GM23338 (cell line): ENCODE measurements around the gene CTXN1. TPM values are rescaled to one million over a fixed set of nuclear protein-coding genes. Genes with fewer than 3 reads are reported as not detected.

ENCODE experiments used
- ATAC-seq: fragments of 200-7000 bp; cut with Tn5 transposase; 3 replicates; pipeline ENCODE4 v1.9.1; 2020
- DNase-seq: peaks from one replicate; pipeline ENCODE4 v3.0.0-alpha.2; 2015; ENCODE audit warnings: low spot score
- H2AFZ ChIP-seq: fragments of 200-600 bp; sonication (generic); 2 replicates; pipeline ENCODE4 v1.8.0; 2016; ENCODE audit warnings: antibody characterized with exemption, mild to moderate bottlenecking, moderate library complexity
- H3F3A ChIP-seq: fragments of 200-600 bp; sonication (generic); replicated peaks from 2 replicates; pipeline ENCODE4 v1.8.0; 2017; ENCODE audit warnings: antibody characterized with exemption, mixed run types, low read depth
- H3K27ac ChIP-seq: fragments of 200-600 bp; sonication (generic); 2 replicates; pipeline ENCODE4 v1.6.1; 2016; ENCODE audit warnings: low read depth
- H3K27me3 ChIP-seq: fragments of 200-600 bp; sonication (generic); 2 replicates; pipeline ENCODE4 v1.8.0; 2016; ENCODE audit warnings: mild to moderate bottlenecking, mixed run types, moderate library complexity; ENCODE audit not compliant: insufficient read depth
- H3K36me3 ChIP-seq: fragments of 200-600 bp; sonication (generic); 2 replicates; pipeline ENCODE4 v1.8.0; 2016; ENCODE audit warnings: mild to moderate bottlenecking; ENCODE audit not compliant: insufficient read depth
- H3K4me1 ChIP-seq: fragments of 200-600 bp; sonication (generic); 2 replicates; pipeline ENCODE4 v1.8.0; 2016; ENCODE audit warnings: mild to moderate bottlenecking, moderate library complexity; ENCODE audit not compliant: insufficient read depth
- H3K4me2 ChIP-seq: fragments of 200-600 bp; sonication (generic); 2 replicates; pipeline ENCODE4 v1.7.1; 2017; ENCODE audit warnings: mixed run types
- H3K4me3 ChIP-seq: fragments of 200-600 bp; sonication (generic); 2 replicates; pipeline ENCODE4 v1.6.1; 2016; ENCODE audit warnings: mixed run types
- H3K79me2 ChIP-seq: fragments of 200-600 bp; sonication (generic); replicated peaks from 2 replicates; pipeline ENCODE4 v1.8.0; 2017; ENCODE audit warnings: mild to moderate bottlenecking; ENCODE audit not compliant: insufficient read depth
- H3K9me2 ChIP-seq: fragments of 200-600 bp; sonication (generic); 2 replicates; pipeline ENCODE4 v1.8.0; 2017; ENCODE audit not compliant: insufficient read depth
- H4K20me1 ChIP-seq: fragments of 200-600 bp; sonication (generic); replicated peaks from 2 replicates; pipeline ENCODE4 v1.8.0; 2017; ENCODE audit warnings: mild to moderate bottlenecking; ENCODE audit not compliant: insufficient read depth
- H3K27ac Mint-ChIP-seq: 2 replicates; pipeline ENCODE4 v1.8.0; 2020; ENCODE audit warnings: inconsistent platforms, mild to moderate bottlenecking, moderate library complexity, mixed read lengths
- H3K27me3 Mint-ChIP-seq: 3 replicates; pipeline ENCODE4 v1.8.0; 2022; ENCODE audit warnings: low read depth, mild to moderate bottlenecking, moderate library complexity, mixed read lengths, inconsistent platforms; ENCODE audit not compliant: insufficient read depth, poor library complexity
- H3K36me3 Mint-ChIP-seq: 3 replicates; pipeline ENCODE4 v1.8.0; 2021; ENCODE audit warnings: low read depth, mild to moderate bottlenecking, inconsistent platforms, moderate library complexity, mixed read lengths
- H3K4me1 Mint-ChIP-seq: 3 replicates; pipeline ENCODE4 v1.8.0; 2020; ENCODE audit warnings: mild to moderate bottlenecking, inconsistent platforms, mixed read lengths
- H3K4me3 Mint-ChIP-seq: 3 replicates; pipeline ENCODE4 v1.8.0; 2021; ENCODE audit warnings: moderate library complexity, mild to moderate bottlenecking, inconsistent platforms, mixed read lengths
- H3K9me3 Mint-ChIP-seq: 3 replicates; pipeline ENCODE4 v1.8.0; 2020; ENCODE audit warnings: moderate library complexity, mild to moderate bottlenecking, inconsistent platforms, mixed read lengths
- CREB1 ChIP-seq: fragments of 250-450 bp; sonication (Bioruptor Pico); IDR thresholded peaks from 2 replicates; pipeline ENCODE4 v1.5.0; 2020; ENCODE audit warnings: low read depth, mild to moderate bottlenecking, moderate library complexity
- EZH2phosphoT487 ChIP-seq: fragments of 200-600 bp; sonication (generic); IDR thresholded peaks from one replicate; pipeline ENCODE4 v1.8.1; 2018; ENCODE audit warnings: antibody characterized with exemption; ENCODE audit not compliant: unreplicated experiment
- JUNB ChIP-seq: IDR thresholded peaks from one replicate; pipeline ENCODE4 v1.6.1; 2016; ENCODE audit warnings: antibody characterized with exemption; ENCODE audit not compliant: unreplicated experiment
- NANOG ChIP-seq: IDR thresholded peaks from 2 replicates; pipeline ENCODE4 v1.6.1; 2016; ENCODE audit warnings: antibody characterized with exemption, borderline replicate concordance
- POLR2AphosphoS5 ChIP-seq: IDR thresholded peaks from 2 replicates; pipeline ENCODE4 v1.6.1; 2016; ENCODE audit warnings: antibody characterized with exemption, low read depth
- STAT1 ChIP-seq: IDR thresholded peaks from one replicate; pipeline ENCODE4 v1.6.1; 2016; ENCODE audit warnings: antibody characterized with exemption; ENCODE audit not compliant: unreplicated experiment
- ZNF114 ChIP-seq: fragments of 250-450 bp; sonication (Bioruptor Pico); IDR thresholded peaks from 2 replicates; pipeline ENCODE4 v1.5.0; 2020; ENCODE audit warnings: mild to moderate bottlenecking, moderate library complexity
- ZNF331 ChIP-seq: fragments of 250-450 bp; sonication (Bioruptor Pico); IDR thresholded peaks from 2 replicates; pipeline ENCODE4 v1.5.0; 2020; ENCODE audit warnings: low read depth, mild to moderate bottlenecking, moderate library complexity
- polyA plus RNA-seq: library from polyadenylated mRNA; unstranded; fragments of >200 nt; fragmentation: Nextera tagmentation; extraction: Ambion mirVana; gene quantifications from 2 replicates; pipeline ENCODE4 v1.2.1, GENCODE V29; 2016
- total RNA-seq: library from RNA; depleted of rRNA; stranded (reverse); fragments of >200 nt; shearing (Covaris generic); gene quantifications from 2 replicates; pipeline ENCODE4 v1.2.3, GENCODE V29; 2014
- TF ChIP-seq, protein P1 (sequence below): fragments of 250-450 bp; sonication (Bioruptor Pico); IDR thresholded peaks from 2 replicates; pipeline ENCODE4 v1.5.0; 2020; ENCODE audit warnings: mild to moderate bottlenecking, moderate library complexity
- TF ChIP-seq, protein P2 (sequence below), 2 experiments: fragments of 200-600 bp in 1 of 2; sonication (generic) in 1 of 2; conservative IDR thresholded peaks; 2 replicates each; pipeline versions ENCODE4 v1.5.1 to v1.6.1; 2016 to 2017; ENCODE audit warnings: antibody characterized with exemption in 2 of 2, low read depth in 2 of 2, mild to moderate bottlenecking in 2 of 2, moderate library complexity in 1 of 2
- TF ChIP-seq, protein P3 (sequence below): IDR thresholded peaks from one replicate; pipeline ENCODE4 v1.6.1; 2018; ENCODE audit warnings: antibody characterized with exemption; ENCODE audit not compliant: unreplicated experiment

Gene CTXN1
- total and polyA plus RNA-seq, 2 experiments from 2014 or later, result 22.5 to 52.4 TPM

DNA sequence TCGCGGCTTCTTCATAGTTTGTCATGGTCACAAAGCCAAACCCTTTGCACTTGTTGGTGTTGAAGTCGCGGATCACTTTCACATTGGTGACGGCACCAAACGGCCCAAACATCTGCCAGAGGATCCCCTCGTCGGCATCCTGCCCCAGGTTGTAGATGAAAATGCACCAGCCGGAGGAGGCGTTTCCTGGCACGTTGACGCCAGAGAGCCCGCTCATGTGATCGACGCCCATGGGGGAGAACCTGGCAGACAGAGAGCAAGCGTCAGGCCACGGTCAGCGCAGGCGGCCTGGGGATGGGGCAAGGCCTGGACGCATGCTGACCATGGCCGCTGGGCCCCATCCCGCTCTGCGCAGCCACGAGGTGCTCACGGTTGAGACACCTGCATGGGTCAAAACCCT, 37.6 kb upstream of the CTXN1 start:
- Histone ChIP-seq H4K20me1 (peaks cover 37% of the 10 kb centered on the region; the same call in 1 of the 2 replicates), H2AFZ (no peak overlapping the region), H3F3A (peaks cover 42% of the 10 kb centered on the region), H3K9me2 (no peaks in the 10 kb centered on the region), H3K4me1 (no peaks in the 10 kb centered on the region), H3K36me3 (peaks cover 41% of the 10 kb centered on the region), H3K27ac (no peak overlapping the region), H3K27me3 (no peaks in the 10 kb centered on the region), H3K4me2 (no peak overlapping the region), H3K4me3 (no peak overlapping the region), H3K79me2 (no peaks in the 10 kb centered on the region; the same call in 1 of the 2 replicates)
- Mint-ChIP-seq H3K27ac (no peak overlapping the region), H3K4me3 (no peak overlapping the region), H3K36me3 (peaks cover 64% of the 10 kb centered on the region), H3K27me3 (peaks cover 11% of the 10 kb centered on the region), H3K4me1 (peaks cover 9% of the 10 kb centered on the region; the same call in 2 of the 3 replicates), H3K9me3 (no peaks in the 10 kb centered on the region)
- no peak for DNase-seq
- no peak for ATAC-seq
- TF ChIP-seq CREB1, result no peak
- TF ChIP-seq EZH2phosphoT487, result no peak
- TF ChIP-seq STAT1, result no peak
- no peak for TF ChIP-seq ZNF331 (CRISPR knock-in tag)
- no peak for TF ChIP-seq JUNB
- TF ChIP-seq, protein P1, sequence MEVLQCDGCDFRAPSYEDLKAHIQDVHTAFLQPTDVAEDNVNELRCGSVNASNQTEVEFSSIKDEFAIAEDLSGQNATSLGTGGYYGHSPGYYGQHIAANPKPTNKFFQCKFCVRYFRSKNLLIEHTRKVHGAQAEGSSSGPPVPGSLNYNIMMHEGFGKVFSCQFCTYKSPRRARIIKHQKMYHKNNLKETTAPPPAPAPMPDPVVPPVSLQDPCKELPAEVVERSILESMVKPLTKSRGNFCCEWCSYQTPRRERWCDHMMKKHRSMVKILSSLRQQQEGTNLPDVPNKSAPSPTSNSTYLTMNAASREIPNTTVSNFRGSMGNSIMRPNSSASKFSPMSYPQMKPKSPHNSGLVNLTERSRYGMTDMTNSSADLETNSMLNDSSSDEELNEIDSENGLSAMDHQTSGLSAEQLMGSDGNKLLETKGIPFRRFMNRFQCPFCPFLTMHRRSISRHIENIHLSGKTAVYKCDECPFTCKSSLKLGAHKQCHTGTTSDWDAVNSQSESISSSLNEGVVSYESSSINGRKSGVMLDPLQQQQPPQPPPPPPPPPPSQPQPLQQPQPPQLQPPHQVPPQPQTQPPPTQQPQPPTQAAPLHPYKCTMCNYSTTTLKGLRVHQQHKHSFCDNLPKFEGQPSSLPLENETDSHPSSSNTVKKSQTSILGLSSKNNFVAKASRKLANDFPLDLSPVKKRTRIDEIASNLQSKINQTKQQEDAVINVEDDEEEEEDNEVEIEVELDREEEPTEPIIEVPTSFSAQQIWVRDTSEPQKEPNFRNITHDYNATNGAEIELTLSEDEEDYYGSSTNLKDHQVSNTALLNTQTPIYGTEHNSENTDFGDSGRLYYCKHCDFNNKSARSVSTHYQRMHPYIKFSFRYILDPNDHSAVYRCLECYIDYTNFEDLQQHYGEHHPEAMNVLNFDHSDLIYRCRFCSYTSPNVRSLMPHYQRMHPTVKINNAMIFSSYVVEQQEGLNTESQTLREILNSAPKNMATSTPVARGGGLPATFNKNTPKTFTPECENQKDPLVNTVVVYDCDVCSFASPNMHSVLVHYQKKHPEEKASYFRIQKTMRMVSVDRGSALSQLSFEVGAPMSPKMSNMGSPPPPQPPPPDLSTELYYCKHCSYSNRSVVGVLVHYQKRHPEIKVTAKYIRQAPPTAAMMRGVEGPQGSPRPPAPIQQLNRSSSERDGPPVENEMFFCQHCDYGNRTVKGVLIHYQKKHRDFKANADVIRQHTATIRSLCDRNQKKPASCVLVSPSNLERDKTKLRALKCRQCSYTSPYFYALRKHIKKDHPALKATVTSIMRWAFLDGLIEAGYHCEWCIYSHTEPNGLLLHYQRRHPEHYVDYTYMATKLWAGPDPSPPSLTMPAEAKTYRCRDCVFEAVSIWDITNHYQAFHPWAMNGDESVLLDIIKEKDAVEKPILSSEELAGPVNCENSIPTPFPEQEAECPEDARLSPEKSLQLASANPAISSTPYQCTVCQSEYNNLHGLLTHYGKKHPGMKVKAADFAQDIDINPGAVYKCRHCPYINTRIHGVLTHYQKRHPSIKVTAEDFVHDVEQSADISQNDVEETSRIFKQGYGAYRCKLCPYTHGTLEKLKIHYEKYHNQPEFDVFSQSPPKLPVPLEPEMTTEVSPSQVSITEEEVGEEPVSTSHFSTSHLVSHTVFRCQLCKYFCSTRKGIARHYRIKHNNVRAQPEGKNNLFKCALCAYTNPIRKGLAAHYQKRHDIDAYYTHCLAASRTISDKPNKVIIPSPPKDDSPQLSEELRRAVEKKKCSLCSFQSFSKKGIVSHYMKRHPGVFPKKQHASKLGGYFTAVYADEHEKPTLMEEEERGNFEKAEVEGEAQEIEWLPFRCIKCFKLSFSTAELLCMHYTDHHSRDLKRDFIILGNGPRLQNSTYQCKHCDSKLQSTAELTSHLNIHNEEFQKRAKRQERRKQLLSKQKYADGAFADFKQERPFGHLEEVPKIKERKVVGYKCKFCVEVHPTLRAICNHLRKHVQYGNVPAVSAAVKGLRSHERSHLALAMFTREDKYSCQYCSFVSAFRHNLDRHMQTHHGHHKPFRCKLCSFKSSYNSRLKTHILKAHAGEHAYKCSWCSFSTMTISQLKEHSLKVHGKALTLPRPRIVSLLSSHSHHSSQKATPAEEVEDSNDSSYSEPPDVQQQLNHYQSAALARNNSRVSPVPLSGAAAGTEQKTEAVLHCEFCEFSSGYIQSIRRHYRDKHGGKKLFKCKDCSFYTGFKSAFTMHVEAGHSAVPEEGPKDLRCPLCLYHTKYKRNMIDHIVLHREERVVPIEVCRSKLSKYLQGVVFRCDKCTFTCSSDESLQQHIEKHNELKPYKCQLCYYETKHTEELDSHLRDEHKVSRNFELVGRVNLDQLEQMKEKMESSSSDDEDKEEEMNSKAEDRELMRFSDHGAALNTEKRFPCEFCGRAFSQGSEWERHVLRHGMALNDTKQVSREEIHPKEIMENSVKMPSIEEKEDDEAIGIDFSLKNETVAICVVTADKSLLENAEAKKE (CRISPR knock-in tag), result no peak
- TF ChIP-seq, protein P2, sequence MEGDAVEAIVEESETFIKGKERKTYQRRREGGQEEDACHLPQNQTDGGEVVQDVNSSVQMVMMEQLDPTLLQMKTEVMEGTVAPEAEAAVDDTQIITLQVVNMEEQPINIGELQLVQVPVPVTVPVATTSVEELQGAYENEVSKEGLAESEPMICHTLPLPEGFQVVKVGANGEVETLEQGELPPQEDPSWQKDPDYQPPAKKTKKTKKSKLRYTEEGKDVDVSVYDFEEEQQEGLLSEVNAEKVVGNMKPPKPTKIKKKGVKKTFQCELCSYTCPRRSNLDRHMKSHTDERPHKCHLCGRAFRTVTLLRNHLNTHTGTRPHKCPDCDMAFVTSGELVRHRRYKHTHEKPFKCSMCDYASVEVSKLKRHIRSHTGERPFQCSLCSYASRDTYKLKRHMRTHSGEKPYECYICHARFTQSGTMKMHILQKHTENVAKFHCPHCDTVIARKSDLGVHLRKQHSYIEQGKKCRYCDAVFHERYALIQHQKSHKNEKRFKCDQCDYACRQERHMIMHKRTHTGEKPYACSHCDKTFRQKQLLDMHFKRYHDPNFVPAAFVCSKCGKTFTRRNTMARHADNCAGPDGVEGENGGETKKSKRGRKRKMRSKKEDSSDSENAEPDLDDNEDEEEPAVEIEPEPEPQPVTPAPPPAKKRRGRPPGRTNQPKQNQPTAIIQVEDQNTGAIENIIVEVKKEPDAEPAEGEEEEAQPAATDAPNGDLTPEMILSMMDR (conservative IDR thresholded peaks at IDR 0.05; ENCODE audit: low read depth in 2 of 2), result no peak
- no peak for TF ChIP-seq POLR2AphosphoS5
- TF ChIP-seq, protein P3, sequence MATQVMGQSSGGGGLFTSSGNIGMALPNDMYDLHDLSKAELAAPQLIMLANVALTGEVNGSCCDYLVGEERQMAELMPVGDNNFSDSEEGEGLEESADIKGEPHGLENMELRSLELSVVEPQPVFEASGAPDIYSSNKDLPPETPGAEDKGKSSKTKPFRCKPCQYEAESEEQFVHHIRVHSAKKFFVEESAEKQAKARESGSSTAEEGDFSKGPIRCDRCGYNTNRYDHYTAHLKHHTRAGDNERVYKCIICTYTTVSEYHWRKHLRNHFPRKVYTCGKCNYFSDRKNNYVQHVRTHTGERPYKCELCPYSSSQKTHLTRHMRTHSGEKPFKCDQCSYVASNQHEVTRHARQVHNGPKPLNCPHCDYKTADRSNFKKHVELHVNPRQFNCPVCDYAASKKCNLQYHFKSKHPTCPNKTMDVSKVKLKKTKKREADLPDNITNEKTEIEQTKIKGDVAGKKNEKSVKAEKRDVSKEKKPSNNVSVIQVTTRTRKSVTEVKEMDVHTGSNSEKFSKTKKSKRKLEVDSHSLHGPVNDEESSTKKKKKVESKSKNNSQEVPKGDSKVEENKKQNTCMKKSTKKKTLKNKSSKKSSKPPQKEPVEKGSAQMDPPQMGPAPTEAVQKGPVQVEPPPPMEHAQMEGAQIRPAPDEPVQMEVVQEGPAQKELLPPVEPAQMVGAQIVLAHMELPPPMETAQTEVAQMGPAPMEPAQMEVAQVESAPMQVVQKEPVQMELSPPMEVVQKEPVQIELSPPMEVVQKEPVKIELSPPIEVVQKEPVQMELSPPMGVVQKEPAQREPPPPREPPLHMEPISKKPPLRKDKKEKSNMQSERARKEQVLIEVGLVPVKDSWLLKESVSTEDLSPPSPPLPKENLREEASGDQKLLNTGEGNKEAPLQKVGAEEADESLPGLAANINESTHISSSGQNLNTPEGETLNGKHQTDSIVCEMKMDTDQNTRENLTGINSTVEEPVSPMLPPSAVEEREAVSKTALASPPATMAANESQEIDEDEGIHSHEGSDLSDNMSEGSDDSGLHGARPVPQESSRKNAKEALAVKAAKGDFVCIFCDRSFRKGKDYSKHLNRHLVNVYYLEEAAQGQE, result no peak
- TF ChIP-seq NANOG, result no peak
- no peak for TF ChIP-seq ZNF114 (CRISPR knock-in tag)
